Mesendoderm (in vitro differentiated cells): ENCODE results near the gene KRTAP5-4.

Experiments
- DNase-seq: peaks from one replicate; pipeline ENCODE4 v3.0.0; 2013
- H2AK5ac ChIP-seq: 2 replicates; pipeline ENCODE4 v1.6.1; 2013; ENCODE audit warnings: low read length, inconsistent platforms
- H2BK120ac ChIP-seq: 2 replicates; pipeline ENCODE4 v1.6.1; 2013; ENCODE audit warnings: low read depth, mild to moderate bottlenecking, low read length, moderate library complexity, mixed read lengths
- H2BK15ac ChIP-seq: replicated peaks from 2 replicates; pipeline ENCODE4 v1.6.1; 2013; ENCODE audit warnings: low read depth, mild to moderate bottlenecking, moderate library complexity
- H2BK5ac ChIP-seq: 2 replicates; pipeline ENCODE4 v1.6.1; 2013; ENCODE audit warnings: low read length, inconsistent platforms
- H3K18ac ChIP-seq: 2 replicates; pipeline ENCODE4 v1.6.1; 2013; ENCODE audit warnings: mild to moderate bottlenecking, low read length, mixed read lengths
- H3K23ac ChIP-seq: one replicate; pipeline ENCODE4 v1.6.1; 2013; ENCODE audit warnings: low read length
- H3K27ac ChIP-seq: 2 replicates; pipeline ENCODE4 v1.5.1; 2013; ENCODE audit warnings: low read depth, mild to moderate bottlenecking, inconsistent platforms, low read length, moderate library complexity
- H3K27me3 ChIP-seq: 2 replicates; pipeline ENCODE4 v1.6.1; 2013; ENCODE audit warnings: low read length, control low read depth, mild to moderate bottlenecking, inconsistent platforms; ENCODE audit not compliant: insufficient read depth, poor library complexity
- H3K36me3 ChIP-seq: 2 replicates; pipeline ENCODE4 v1.6.1; 2013; ENCODE audit warnings: low read length, inconsistent platforms; ENCODE audit not compliant: control insufficient read depth, insufficient read depth
- H3K4ac ChIP-seq: one replicate; pipeline ENCODE4 v1.6.1; 2013; ENCODE audit warnings: low read depth, mild to moderate bottlenecking, low read length, moderate library complexity
- H3K4me1 ChIP-seq: 2 replicates; pipeline ENCODE4 v1.6.1; 2013; ENCODE audit warnings: low read depth, low read length, inconsistent platforms; ENCODE audit not compliant: control insufficient read depth
- H3K4me2 ChIP-seq: 2 replicates; pipeline ENCODE4 v1.6.1; 2013; ENCODE audit warnings: low read length
- H3K4me3 ChIP-seq: 2 replicates; pipeline ENCODE4 v1.5.1; 2013; ENCODE audit warnings: mild to moderate bottlenecking, low read length
- H3K56ac ChIP-seq: one replicate; pipeline ENCODE4 v1.6.1; 2013; ENCODE audit warnings: low read length
- H3K79me1 ChIP-seq: 2 replicates; pipeline ENCODE4 v1.6.1; 2013; ENCODE audit warnings: low read length, inconsistent platforms
- H3K79me2 ChIP-seq: 2 replicates; pipeline ENCODE4 v1.6.1; 2013; ENCODE audit warnings: mild to moderate bottlenecking, low read length; ENCODE audit not compliant: control insufficient read depth, insufficient read depth
- H3K9ac ChIP-seq: 2 replicates; pipeline ENCODE4 v1.6.1; 2013; ENCODE audit warnings: low read length, inconsistent platforms
- H4K5ac ChIP-seq: one replicate; pipeline ENCODE4 v1.6.1; 2013; ENCODE audit warnings: low read length
- H4K8ac ChIP-seq: one replicate; pipeline ENCODE4 v1.6.1; 2013; ENCODE audit warnings: low read depth, mild to moderate bottlenecking, control low read depth, low read length, moderate library complexity
- WGBS: extraction: QIAGEN DNeasy Blood & Tissue Kit; methylation state at CpG from one replicate; pipeline ENCODE4 v1.1.7; 2013; ENCODE audit warnings: low lambda C conversion rate, missing lambda C conversion rate; ENCODE audit not compliant: insufficient coverage; ENCODE audit errors: extremely low coverage; 5-methylcytosine and 5-hydroxymethylcytosine counted together

Gene KRTAP5-4

DNA sequence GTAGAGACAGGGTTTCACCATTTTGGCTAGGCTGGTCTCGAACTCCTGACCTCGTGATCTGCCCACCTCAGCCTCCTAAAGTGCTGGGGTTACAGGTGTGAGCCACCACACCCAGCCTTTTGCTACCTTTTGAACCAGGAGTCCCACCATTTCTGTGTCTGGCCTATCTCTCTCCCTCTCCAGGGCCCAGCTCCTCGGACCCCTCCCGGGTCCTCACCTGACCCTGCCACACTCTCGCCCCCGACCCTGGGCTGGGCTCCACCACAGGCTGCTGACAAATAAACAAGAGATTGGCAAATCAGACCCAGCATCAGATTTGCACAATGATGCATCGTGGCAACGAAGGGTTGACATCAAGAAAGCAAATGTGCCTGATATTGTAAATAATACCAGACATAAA, 16.4 kb upstream of the KRTAP5-4 start:
- no peak overlapping the region for H4K5ac ChIP-seq
- DNase-seq: no peak
- H3K23ac ChIP-seq: no peak overlapping the region
- no peak overlapping the region for H3K18ac ChIP-seq
- H2BK5ac ChIP-seq: no peak overlapping the region
- no peak overlapping the region for H3K56ac ChIP-seq
- H3K9ac ChIP-seq: no peak overlapping the region
- no peaks in the 10 kb centered on the region for H3K4me1 ChIP-seq
- H3K79me2 ChIP-seq: no peaks in the 10 kb centered on the region
- no peak overlapping the region for H3K4ac ChIP-seq
- H2BK15ac ChIP-seq: no peak overlapping the region
- H2BK120ac ChIP-seq: no peak overlapping the region
- no peak overlapping the region for H2AK5ac ChIP-seq
- H4K8ac ChIP-seq: no peak overlapping the region
- H3K4me3 ChIP-seq: no peak overlapping the region
- no peak overlapping the region for H3K27ac ChIP-seq
- H3K79me1 ChIP-seq: no peaks in the 10 kb centered on the region
- no peak overlapping the region for H3K4me2 ChIP-seq
- no CpG with 5 or more reads among the region's 8 CpGs for WGBS
- H3K36me3 ChIP-seq: no peaks in the 10 kb centered on the region
- H3K27me3 ChIP-seq: no peaks in the 10 kb centered on the region

DNA sequence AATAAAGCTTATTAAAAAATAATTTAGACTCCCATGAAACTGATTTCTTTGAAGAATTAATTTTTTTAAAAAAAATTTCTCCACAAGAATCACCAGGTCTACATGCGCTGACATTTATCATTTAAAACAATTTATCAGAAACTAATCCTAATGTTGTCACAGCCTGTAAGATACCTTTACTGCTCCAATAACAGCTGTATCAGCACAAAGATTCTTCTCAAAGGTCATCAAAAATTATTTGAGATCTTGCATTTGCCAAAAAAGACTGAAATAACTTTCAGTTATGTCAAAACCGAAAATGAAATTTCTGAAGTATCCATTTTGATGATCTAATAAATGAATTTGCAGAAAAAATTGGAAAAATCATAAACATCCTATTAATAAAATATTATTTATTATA, 15.7 kb upstream of the KRTAP5-4 start:
- Histone ChIP-seq H4K5ac (no peak overlapping the region), H3K4me1 (no peaks in the 10 kb centered on the region), H3K23ac (no peak overlapping the region), H3K36me3 (no peaks in the 10 kb centered on the region), H2BK5ac (no peak overlapping the region), H3K56ac (no peak overlapping the region), H3K4me3 (no peak overlapping the region), H2BK15ac (no peak overlapping the region), H3K27ac (no peak overlapping the region), H3K4ac (no peak overlapping the region), H3K79me1 (no peaks in the 10 kb centered on the region), H2BK120ac (no peak overlapping the region), H3K18ac (no peak overlapping the region), H2AK5ac (no peak overlapping the region), H3K9ac (no peak overlapping the region), H3K27me3 (no peaks in the 10 kb centered on the region), H3K79me2 (no peaks in the 10 kb centered on the region), H4K8ac (no peak overlapping the region), H3K4me2 (no peak overlapping the region)
- WGBS: no CpG with 5 or more reads among the region's 2 CpGs
- no peak for DNase-seq

DNA sequence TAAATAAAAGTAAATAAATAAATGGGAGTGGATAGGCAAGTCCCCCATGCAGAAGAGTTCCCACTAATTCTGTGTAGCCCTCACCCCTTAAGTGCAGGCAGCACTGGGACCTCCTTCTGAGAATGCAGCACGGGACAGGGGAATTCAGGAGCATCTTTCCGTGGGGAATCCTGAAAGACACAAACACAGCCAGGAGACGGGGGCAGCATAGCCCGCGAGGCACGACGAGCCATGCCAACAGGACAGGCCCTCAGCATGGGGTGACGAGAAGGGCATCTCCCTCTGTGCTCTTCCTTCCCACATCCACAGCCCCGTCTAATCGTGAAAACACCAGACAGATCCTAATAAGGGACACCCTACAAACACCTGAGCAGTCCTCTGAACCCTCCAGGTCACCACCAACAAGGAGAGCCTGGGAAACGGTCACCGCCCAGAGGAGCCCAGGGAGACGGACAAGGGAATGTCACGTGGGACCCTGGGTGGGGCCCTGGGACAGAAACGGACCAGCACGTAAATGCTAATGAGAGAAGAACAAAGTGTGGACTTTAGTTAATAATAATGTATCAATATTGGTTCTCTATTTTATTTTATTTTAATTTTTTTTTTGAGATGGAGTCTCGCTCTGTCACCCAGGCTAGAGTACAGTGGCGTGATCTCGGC, 14.5 kb upstream of the KRTAP5-4 start:
- no peaks in the 10 kb centered on the region for H3K79me2 ChIP-seq
- DNase-seq: no peak
- no peak overlapping the region for H2BK120ac ChIP-seq
- no peak overlapping the region for H3K4me3 ChIP-seq
- H3K18ac ChIP-seq: no peak overlapping the region
- H3K4me1 ChIP-seq: no peaks in the 10 kb centered on the region
- H4K5ac ChIP-seq: no peak overlapping the region
- H2BK5ac ChIP-seq: no peak overlapping the region
- H3K79me1 ChIP-seq: no peaks in the 10 kb centered on the region
- no peak overlapping the region for H3K9ac ChIP-seq
- no peak overlapping the region for H3K27ac ChIP-seq
- H3K27me3 ChIP-seq: no peaks in the 10 kb centered on the region
- H3K36me3 ChIP-seq: no peaks in the 10 kb centered on the region
- H3K23ac ChIP-seq: no peak overlapping the region
- H3K56ac ChIP-seq: no peak overlapping the region
- H3K4me2 ChIP-seq: no peak overlapping the region
- no CpG with 5 or more reads among the region's 19 CpGs for WGBS
- H2BK15ac ChIP-seq: no peak overlapping the region
- no peak overlapping the region for H3K4ac ChIP-seq
- no peak overlapping the region for H4K8ac ChIP-seq
- H2AK5ac ChIP-seq: no peak overlapping the region

DNA sequence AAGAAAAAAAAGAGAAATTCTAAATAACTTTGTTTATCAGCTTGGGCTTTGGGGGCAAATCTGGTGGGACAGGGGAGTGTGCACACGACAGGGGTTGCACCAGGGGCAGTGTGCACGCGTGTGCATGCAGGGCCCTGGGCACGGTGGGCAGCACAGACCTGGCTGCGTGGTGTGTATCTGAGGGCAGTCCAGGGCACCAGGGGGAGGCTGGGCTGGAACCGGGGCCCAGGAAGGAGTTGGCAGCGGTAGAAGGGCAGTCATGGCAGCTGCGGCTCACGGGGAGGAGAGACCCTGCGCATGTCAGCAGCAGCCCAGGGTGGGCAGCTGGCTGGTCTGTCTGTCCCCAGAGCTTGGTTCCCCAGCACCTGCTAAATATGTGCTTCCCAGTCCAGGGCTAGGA, 11.9 kb upstream of the KRTAP5-4 start:
- Histone ChIP-seq H3K4me3 (no peak overlapping the region), H4K8ac (no peak overlapping the region), H3K4me1 (no peaks in the 10 kb centered on the region), H2BK5ac (no peak overlapping the region), H3K27me3 (no peaks in the 10 kb centered on the region), H3K79me1 (no peaks in the 10 kb centered on the region), H3K36me3 (no peaks in the 10 kb centered on the region), H3K4ac (no peak overlapping the region), H3K27ac (no peak overlapping the region), H2AK5ac (no peak overlapping the region), H2BK120ac (no peak overlapping the region), H3K18ac (no peak overlapping the region), H3K23ac (no peak overlapping the region), H3K9ac (no peak overlapping the region), H3K4me2 (no peak overlapping the region), H3K56ac (no peak overlapping the region), H4K5ac (no peak overlapping the region), H3K79me2 (no peaks in the 10 kb centered on the region), H2BK15ac (no peak overlapping the region)
- no peak for DNase-seq
- whole genome bisulfite sequencing: no CpG with 5 or more reads among the region's 10 CpGs

DNA sequence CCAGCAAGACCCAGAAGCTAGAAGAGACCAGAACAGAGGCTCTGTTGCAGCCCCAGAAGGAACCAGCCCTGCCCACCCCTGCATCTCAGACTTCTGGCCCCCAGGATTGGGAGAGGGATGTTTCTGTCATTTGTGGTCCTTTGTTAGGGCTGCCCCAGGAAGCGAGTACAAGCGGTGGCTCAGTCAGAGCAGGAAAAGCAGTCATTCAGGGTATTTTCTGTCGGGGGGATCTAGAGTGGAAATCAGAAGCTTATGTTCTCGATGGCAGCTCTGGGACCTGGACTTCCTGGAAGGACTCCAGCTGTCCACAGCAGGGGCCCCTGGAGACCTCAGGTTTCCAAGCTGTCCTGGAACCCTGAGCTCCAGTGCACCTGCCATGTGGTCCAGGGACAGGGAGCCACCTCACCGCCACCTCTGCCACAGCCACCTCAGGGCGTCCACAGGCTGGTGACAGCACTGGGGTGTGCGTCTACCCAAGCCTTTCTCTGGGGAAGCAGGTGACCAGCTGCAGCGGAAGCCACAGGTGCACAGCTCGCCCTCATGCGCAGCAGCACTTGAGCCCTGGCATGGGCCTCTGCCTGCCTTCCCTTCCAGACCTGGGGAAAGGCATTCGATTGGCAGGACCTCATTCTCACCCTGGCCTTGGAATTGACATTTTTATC, 10.2 kb upstream of the KRTAP5-4 start:
- Histone ChIP-seq H3K27ac (no peak overlapping the region), H2BK5ac (no peak overlapping the region), H3K4me1 (no peaks in the 10 kb centered on the region), H2BK120ac (no peak overlapping the region), H3K79me1 (no peaks in the 10 kb centered on the region), H4K8ac (no peak overlapping the region), H2BK15ac (no peak overlapping the region), H2AK5ac (no peak overlapping the region), H3K27me3 (no peaks in the 10 kb centered on the region), H3K4me2 (no peak overlapping the region), H3K4ac (no peak overlapping the region), H3K23ac (no peak overlapping the region), H3K18ac (no peak overlapping the region), H3K79me2 (no peaks in the 10 kb centered on the region), H3K9ac (no peak overlapping the region), H3K56ac (no peak overlapping the region), H4K5ac (no peak overlapping the region), H3K4me3 (no peak overlapping the region), H3K36me3 (no peaks in the 10 kb centered on the region)
- no peak for DNase-seq
- WGBS: no CpG with 5 or more reads among the region's 11 CpGs
